CD4-positive, CD25-positive, alpha-beta regulatory T cell (primary cell): ENCODE results near the gene WNT8B. TPM values are rescaled to one million over a fixed set of nuclear protein-coding genes. Genes with fewer than 3 reads are reported as not detected.

Experiments used
- ATAC-seq, 2 donors: fragments of 150-1000 bp; cut with Tn5 transposase; one replicate each; pipeline ENCODE4 v1.10.0; 2021; ENCODE audit warnings: low read depth in 2 of 2, moderate number of reproducible peaks in 2 of 2, moderate library complexity in 1 of 2
- DNase-seq, 3 donors: peaks; one replicate each; pipeline versions ENCODE4 v3.0.0 to v3.0.0-alpha.2; 2012 to 2022; ENCODE audit warnings: mixed read lengths in 1 of 3
- H3K27ac ChIP-seq: one replicate; pipeline ENCODE4 v1.7.0; 2013; ENCODE audit warnings: mild to moderate bottlenecking, low read length; ENCODE audit not compliant: insufficient read depth, poor library complexity, severe bottlenecking
- H3K27me3 ChIP-seq: one replicate; pipeline ENCODE4 v1.7.0; 2013; ENCODE audit warnings: low read length; ENCODE audit not compliant: control insufficient read depth, insufficient read depth
- H3K36me3 ChIP-seq: one replicate; pipeline ENCODE4 v1.7.0; 2013; ENCODE audit warnings: mild to moderate bottlenecking, low read length, moderate library complexity; ENCODE audit not compliant: control insufficient read depth, insufficient read depth
- H3K4me1 ChIP-seq: 2 replicates; pipeline ENCODE4 v1.7.0; 2013; ENCODE audit warnings: mild to moderate bottlenecking, low read length; ENCODE audit not compliant: insufficient read depth, control insufficient read depth, poor library complexity, severe bottlenecking
- H3K4me3 ChIP-seq: one replicate; pipeline ENCODE4 v1.7.0; 2013; ENCODE audit warnings: low read depth, mild to moderate bottlenecking, low read length, moderate library complexity
- H3K9me3 ChIP-seq, 2 experiments: 1 replicate in 1 of 2; 2 replicates in 1 of 2; pipeline ENCODE4 v1.7.0; 2013; ENCODE audit warnings: low read length in 2 of 2, mild to moderate bottlenecking in 1 of 2, moderate library complexity in 1 of 2; ENCODE audit not compliant: control insufficient read depth in 2 of 2
- H3K27ac Mint-ChIP-seq, 3 donors: one replicate each; pipeline ENCODE4 v1.8.0; 2020 to 2022; ENCODE audit warnings: mild to moderate bottlenecking in 3 of 3, mixed read lengths in 3 of 3, moderate library complexity in 2 of 3
- H3K27me3 Mint-ChIP-seq: one replicate; pipeline ENCODE4 v1.8.0; 2022; ENCODE audit warnings: mild to moderate bottlenecking, mixed read lengths
- H3K36me3 Mint-ChIP-seq: one replicate; pipeline ENCODE4 v1.8.0; 2020; ENCODE audit warnings: mixed read lengths
- H3K4me1 Mint-ChIP-seq, 4 donors: one replicate each; pipeline ENCODE4 v1.8.0; 2020 to 2022; ENCODE audit warnings: mixed read lengths in 4 of 4, mild to moderate bottlenecking in 1 of 4
- H3K4me3 Mint-ChIP-seq, 4 donors: one replicate each; pipeline ENCODE4 v1.8.0; 2020 to 2022; ENCODE audit warnings: mild to moderate bottlenecking in 4 of 4, mixed read lengths in 4 of 4, moderate library complexity in 3 of 4
- H3K9me3 Mint-ChIP-seq, 7 donors: one replicate each; pipeline ENCODE4 v1.8.0; 2020 to 2022; ENCODE audit warnings: mixed read lengths in 7 of 7, mild to moderate bottlenecking in 3 of 7, moderate library complexity in 2 of 7
- polyA plus RNA-seq, 4 donors: library from polyadenylated mRNA; unstranded; fragments of 300-500 nt; fragmentation: Illumina TruSeq; gene quantifications; one replicate each; pipeline ENCODE4 v1.2.3, GENCODE V29; 2021
- total RNA-seq: library from RNA; stranded (reverse); gene quantifications from one replicate; pipeline ENCODE4 v1.2.3, GENCODE V29; 2022

The WNT8B gene
- total and polyA plus RNA-seq, 5 donors from 2014 or later = 0.07 TPM; not detected in 4

- peaks cover 0 to 3% (median 0%) of the 10 kb centered on the region in 7 donors for H3K9me3 Mint-ChIP-seq
- no peaks in the 10 kb centered on the region for H3K36me3 ChIP-seq
- peaks cover 42% of the 10 kb centered on the region for H3K27me3 Mint-ChIP-seq
- peaks cover 0 to 11% (median 5%) of the 10 kb centered on the region in 4 donors for H3K4me1 Mint-ChIP-seq
- H3K27ac Mint-ChIP-seq = no peak overlapping the region
- H3K4me3 ChIP-seq = no peak overlapping the region
- DNase-seq = no peak
- no peak for ATAC-seq
- H3K9me3 ChIP-seq = no peaks in the 10 kb centered on the region
- H3K27me3 ChIP-seq = peaks cover 24% of the 10 kb centered on the region
- H3K36me3 Mint-ChIP-seq = no peaks in the 10 kb centered on the region
- no peak overlapping the region for H3K27ac ChIP-seq
- no peak overlapping the region for H3K4me3 Mint-ChIP-seq
- H3K4me1 ChIP-seq = peaks cover 18% of the 10 kb centered on the region
These were observed 15.2 kb downstream of the WNT8B start for GRCh38 chr10:100477970-100478369.

- peaks cover 19% of the 10 kb centered on the region for H3K4me1 ChIP-seq
- no peaks in the 10 kb centered on the region for H3K9me3 ChIP-seq
- no peaks in the 10 kb centered on the region for H3K36me3 ChIP-seq
- Mint-ChIP-seq H3K27ac (no peak overlapping the region), H3K27me3 (peaks cover 39% of the 10 kb centered on the region), H3K4me1 (peaks cover 0 to 20% (median 8%) of the 10 kb centered on the region in 4 donors), H3K9me3 (peaks cover 0 to 3% (median 0%) of the 10 kb centered on the region in 7 donors), H3K36me3 (no peaks in the 10 kb centered on the region), H3K4me3 (peak overlapping the region in 2 of 4 donors; percentile 16 to 79)
- no peak overlapping the region for H3K27ac ChIP-seq
- DNase-seq (no peak), ATAC-seq (no peak)
- no peak overlapping the region for H3K4me3 ChIP-seq
- H3K27me3 ChIP-seq = peaks cover 21% of the 10 kb centered on the region
These were observed 16.2 kb downstream of the WNT8B start for GRCh38 chr10:100479037-100479436.

GRCh38 chr10:100480002-100480401, 17.2 kb downstream of the WNT8B start:
- Histone ChIP-seq H3K9me3 (no peaks in the 10 kb centered on the region), H3K27me3 (peaks cover 21% of the 10 kb centered on the region), H3K27ac (no peak overlapping the region), H3K4me1 (peaks cover 19% of the 10 kb centered on the region), H3K4me3 (no peak overlapping the region), H3K36me3 (peaks cover 2% of the 10 kb centered on the region)
- ATAC-seq (no peak), DNase-seq (no peak)
- Mint-ChIP-seq H3K4me1 (peaks cover 0 to 25% (median 8%) of the 10 kb centered on the region in 4 donors), H3K4me3 (peak overlapping the region in 1 of 4 donors; percentile 2), H3K27ac (no peak overlapping the region), H3K27me3 (peaks cover 38% of the 10 kb centered on the region), H3K36me3 (peaks cover 5% of the 10 kb centered on the region), H3K9me3 (peaks cover 0 to 3% (median 0%) of the 10 kb centered on the region in 7 donors)

GRCh38 chr10:100481462-100482081, 18.8 kb downstream of the WNT8B start:
- peak overlapping the region; percentile 77 for H3K4me3 ChIP-seq
- Mint-ChIP-seq H3K36me3 (peaks cover 12% of the 10 kb centered on the region), H3K4me1 (peaks cover 0 to 25% (median 8%) of the 10 kb centered on the region in 4 donors), H3K27ac (peak overlapping the region; percentile 9 to 80 (median 80)), H3K27me3 (peaks cover 38% of the 10 kb centered on the region), H3K4me3 (peak overlapping the region; percentile 23 to 87 (median 82)), H3K9me3 (peaks cover 0 to 3% (median 0%) of the 10 kb centered on the region in 7 donors)
- H3K4me1 ChIP-seq = peaks cover 19% of the 10 kb centered on the region
- no peak overlapping the region for H3K27ac ChIP-seq
- ATAC-seq (peak; percentile 94 to 96), DNase-seq (peak; percentile 84 to 94 (median 91))
- H3K9me3 ChIP-seq = no peaks in the 10 kb centered on the region
- peaks cover 21% of the 10 kb centered on the region for H3K27me3 ChIP-seq
- H3K36me3 ChIP-seq = peaks cover 7% of the 10 kb centered on the region

DNA sequence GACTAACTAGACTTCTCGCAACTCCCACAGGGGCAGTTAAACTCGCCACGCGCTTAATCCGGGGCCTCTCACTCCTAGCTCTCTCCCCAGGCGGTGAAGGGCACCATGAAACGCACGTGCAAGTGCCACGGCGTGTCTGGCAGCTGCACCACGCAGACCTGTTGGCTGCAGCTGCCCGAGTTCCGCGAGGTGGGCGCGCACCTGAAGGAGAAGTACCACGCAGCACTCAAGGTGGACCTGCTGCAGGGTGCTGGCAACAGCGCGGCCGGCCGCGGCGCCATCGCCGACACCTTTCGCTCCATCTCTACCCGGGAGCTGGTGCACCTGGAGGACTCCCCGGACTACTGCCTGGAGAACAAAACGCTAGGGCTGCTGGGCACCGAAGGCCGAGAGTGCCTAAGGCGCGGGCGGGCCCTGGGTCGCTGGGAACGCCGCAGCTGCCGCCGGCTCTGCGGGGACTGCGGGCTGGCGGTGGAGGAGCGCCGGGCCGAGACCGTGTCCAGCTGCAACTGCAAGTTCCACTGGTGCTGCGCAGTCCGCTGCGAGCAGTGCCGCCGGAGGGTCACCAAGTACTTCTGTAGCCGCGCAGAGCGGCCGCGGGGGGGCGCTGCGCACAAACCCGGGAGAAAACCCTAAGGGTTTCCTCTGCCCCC, 19.5 kb downstream of the WNT8B start:
- Histone ChIP-seq H3K9me3 (no peaks in the 10 kb centered on the region), H3K36me3 (peaks cover 14% of the 10 kb centered on the region), H3K4me3 (peak overlapping the region; percentile 77), H3K27ac (no peak overlapping the region), H3K27me3 (peaks cover 21% of the 10 kb centered on the region), H3K4me1 (peaks cover 19% of the 10 kb centered on the region)
- DNase-seq (peak; percentile 38 to 86 (median 73)), ATAC-seq (peak; percentile 56 to 60)
- Mint-ChIP-seq H3K4me3 (peak overlapping the region; percentile 23 to 87 (median 82)), H3K4me1 (peaks cover 0 to 25% (median 8%) of the 10 kb centered on the region in 4 donors), H3K9me3 (peaks cover 0 to 3% (median 0%) of the 10 kb centered on the region in 7 donors), H3K36me3 (peaks cover 20% of the 10 kb centered on the region), H3K27me3 (peaks cover 38% of the 10 kb centered on the region), H3K27ac (peak overlapping the region in 1 of 3 donors; percentile 80)

GRCh38 chr10:100482834-100483185, 20.0 kb downstream of the WNT8B start:
- Mint-ChIP-seq H3K4me1 (peaks cover 0 to 25% (median 8%) of the 10 kb centered on the region in 4 donors), H3K27ac (peak overlapping the region in 1 of 3 donors; percentile 80), H3K9me3 (peaks cover 0 to 3% (median 0%) of the 10 kb centered on the region in 7 donors), H3K27me3 (peaks cover 38% of the 10 kb centered on the region), H3K4me3 (peak overlapping the region; percentile 23 to 87 (median 82)), H3K36me3 (peaks cover 23% of the 10 kb centered on the region)
- ATAC-seq (no peak), DNase-seq (no peak)
- Histone ChIP-seq H3K4me3 (no peak overlapping the region), H3K27me3 (peaks cover 21% of the 10 kb centered on the region), H3K9me3 (no peaks in the 10 kb centered on the region), H3K27ac (no peak overlapping the region), H3K4me1 (peaks cover 19% of the 10 kb centered on the region), H3K36me3 (peaks cover 19% of the 10 kb centered on the region)

GRCh38 chr10:100483876-100484666, 21.3 kb downstream of the WNT8B start:
- peaks cover 28% of the 10 kb centered on the region for H3K36me3 ChIP-seq
- H3K4me1 ChIP-seq = peaks cover 19% of the 10 kb centered on the region
- H3K27me3 Mint-ChIP-seq = peaks cover 27% of the 10 kb centered on the region
- peaks cover 0 to 3% (median 0%) of the 10 kb centered on the region in 7 donors for H3K9me3 Mint-ChIP-seq
- peak overlapping the region; percentile 23 to 83 (median 60) for H3K4me3 Mint-ChIP-seq
- peaks cover 0 to 25% (median 8%) of the 10 kb centered on the region in 4 donors for H3K4me1 Mint-ChIP-seq
- no peak overlapping the region for H3K4me3 ChIP-seq
- H3K36me3 Mint-ChIP-seq = peaks cover 30% of the 10 kb centered on the region
- ATAC-seq (no peak), DNase-seq (no peak)
- peaks cover 16% of the 10 kb centered on the region for H3K27me3 ChIP-seq
- peak overlapping the region in 2 of 3 donors; percentile 23 to 38 for H3K27ac Mint-ChIP-seq
- H3K9me3 ChIP-seq = no peaks in the 10 kb centered on the region
- H3K27ac ChIP-seq = no peak overlapping the region
